Measurements from ENCODE around the gene SPNS3. TPM values are rescaled to one million over a fixed set of nuclear protein-coding genes. Genes with fewer than 3 reads are reported as not detected.

Gene SPNS3
- total and polyA plus RNA-seq, 2 of the 8 experiments (the other 6 are each of a cell fraction or from before 2014, with no cell fraction given) = not detected

DNA sequence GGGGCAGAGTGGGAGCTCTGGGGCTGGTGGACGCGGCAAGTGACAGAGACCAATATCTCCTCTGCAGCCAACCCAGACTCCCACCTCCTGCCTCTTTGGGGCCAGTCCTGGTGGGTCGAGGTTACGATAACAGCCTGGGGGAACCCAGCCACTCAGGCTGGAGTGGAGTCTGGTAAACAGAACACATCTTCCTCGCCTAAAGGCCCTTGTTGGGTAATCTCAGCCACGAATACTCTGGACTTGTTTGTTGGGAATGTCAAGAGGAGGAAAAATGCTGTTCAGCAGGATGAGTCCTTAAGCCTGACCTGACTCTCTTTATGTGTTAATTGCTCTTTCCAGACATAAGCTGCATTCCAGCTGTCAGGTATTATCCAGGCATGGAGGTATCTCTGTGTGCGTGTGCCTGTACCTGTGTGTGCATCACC is 56.9 kb downstream of the SPNS3 start:
- WGBS, 2 experiments (ENCODE audit: extremely low coverage in 1 of 2, insufficient coverage in 1 of 2, insufficient read length in 1 of 2, insufficient replicate concordance in 2 of 2, low coverage in 1 of 2, low lambda C conversion rate in 2 of 2, missing lambda C conversion rate in 1 of 2) = 89% methylated on average over 7 of the region's 7 CpGs; no CpG with 5 or more reads in 1 of the 2 experiments
- H2BK20ac ChIP-seq (ENCODE audit: low read length) = no peak overlapping the region
- H3K9me3 ChIP-seq (ENCODE audit: insufficient read depth in 2 of 2, low read depth in 1 of 2, low read length in 1 of 2) = no peaks in the 10 kb centered on the region
- no peak overlapping the region for H3K23ac ChIP-seq (ENCODE audit: insufficient read length)
- H4K8ac ChIP-seq (ENCODE audit: extremely low read depth, insufficient read depth, low read length) = no peak overlapping the region
- H3K36me3 ChIP-seq (ENCODE audit: control insufficient read depth in 2 of 4, insufficient read depth in 4 of 4, low read length in 3 of 4) = no peaks in the 10 kb centered on the region
- no peaks in the 10 kb centered on the region for H3K23me2 ChIP-seq (ENCODE audit: low read depth, low read length)
- ChIA-PET CTCF (ENCODE audit: partially characterized antibody) (interaction anchor here (1.3 to 2.0 kb wide), 3 partner anchors 9 to 70 kb away, joined by 3 to 9 read pairs (median 3); no protein-coding TSS in a partner anchor), POLR2A (ENCODE audit: partially characterized antibody) (interaction anchor here (0.7 kb wide), 1 partner anchor 30 kb away, joined by 4 read pairs; no protein-coding TSS in a partner anchor)
- no peak overlapping the region for H3K4me2 ChIP-seq (ENCODE audit: insufficient read depth in 1 of 2, low read depth in 2 of 2, low read length in 2 of 2)
- no peak overlapping the region for H2BK5ac ChIP-seq (ENCODE audit: low read depth, low read length)
- no peaks in the 10 kb centered on the region for H3K79me1 ChIP-seq (ENCODE audit: low read depth, low read length)
- H2BK12ac ChIP-seq (ENCODE audit: low read depth, low read length) = no peak overlapping the region
- DNase-seq (ENCODE audit: low read depth in 1 of 2, low spot score in 2 of 2) (no peak), FAIRE-seq (no peak)
- H4K5ac ChIP-seq (ENCODE audit: insufficient read length, low read depth, low read length) = no peak overlapping the region
- H3K14ac ChIP-seq (ENCODE audit: insufficient read length) = no peak overlapping the region
- H3K4me1 ChIP-seq (replicated peaks in 1 of 4; ENCODE audit: control insufficient read depth in 3 of 4, insufficient read depth in 4 of 4, low read length in 3 of 4) = peaks cover 0 to 3% (median 0%) of the 10 kb centered on the region in 4 experiments; a peak in 1 of 7 replicates
- H2BK120ac ChIP-seq (replicated peaks; ENCODE audit: low read depth, low read length) = no peak overlapping the region
- H4K20me1 ChIP-seq (replicated peaks in 1 of 2; ENCODE audit: control insufficient read depth in 1 of 2, insufficient read depth in 2 of 2, low read length in 2 of 2) = no peaks in the 10 kb centered on the region
- no peak overlapping the region for H3K27ac ChIP-seq (ENCODE audit: low read depth, low read length)
- no peak overlapping the region for H3K4me3 ChIP-seq (ENCODE audit: extremely low read depth in 1 of 4, insufficient read depth in 2 of 4, low read depth in 3 of 4, low read length in 4 of 4)
- no peak overlapping the region for H3K18ac ChIP-seq (ENCODE audit: extremely low read depth, low read length)
- H3K79me2 ChIP-seq (ENCODE audit: control insufficient read depth in 1 of 2, insufficient read depth in 2 of 2, low read length in 2 of 2) = no peaks in the 10 kb centered on the region
- no peak overlapping the region for H2AFZ ChIP-seq (ENCODE audit: low read length)
- no peaks in the 10 kb centered on the region for H3K27me3 ChIP-seq (replicated peaks in 1 of 4; ENCODE audit: control insufficient read depth in 3 of 4, extremely low read depth in 1 of 4, insufficient read depth in 3 of 4, low read length in 3 of 4)
- H3K4ac ChIP-seq (replicated peaks; ENCODE audit: insufficient read length, low read depth, low read length) = no peak overlapping the region
- H2BK15ac ChIP-seq (ENCODE audit: low read length) = no peak overlapping the region
- H3K56ac ChIP-seq (replicated peaks; ENCODE audit: insufficient read length, low read depth, low read length) = no peak overlapping the region
- no peak overlapping the region for H4K91ac ChIP-seq (replicated peaks; ENCODE audit: insufficient read length, low read length)
- TF ChIP-seq SIN3A (conservative IDR thresholded peaks at IDR 0.05 in 1 of 2, IDR thresholded peaks at IDR 0.05 in 1 of 2; ENCODE audit: low read depth in 1 of 2, low read length in 2 of 2) (no peak), TAF1 (IDR thresholded peaks at IDR 0.05; ENCODE audit: low read depth, low read length) (no peak), ASH2L (IDR thresholded peaks at IDR 0.05; ENCODE audit: low read length) (no peak), TEAD4 (IDR thresholded peaks at IDR 0.05; ENCODE audit: low read depth, low read length) (no peak), RAD21 (IDR thresholded peaks at IDR 0.05 in 1 of 2, conservative IDR thresholded peaks at IDR 0.05 in 1 of 2; ENCODE audit: low read depth in 2 of 2, low read length in 2 of 2) (no peak), POLR2A (IDR thresholded peaks at IDR 0.05; ENCODE audit: control extremely low read depth in 1 of 2, low read depth in 2 of 2, low read length in 2 of 2) (no peak), CBX5 (IDR thresholded peaks at IDR 0.05; ENCODE audit: low read depth, low read length) (no peak), CEBPB (IDR thresholded peaks at IDR 0.05; ENCODE audit: low read depth, low read length) (no peak), TAF7 (optimal IDR thresholded peaks at IDR 0.05; ENCODE audit: borderline replicate concordance, low read depth, low read length) (no peak), SIRT6 (IDR thresholded peaks at IDR 0.05; ENCODE audit: low read length) (no peak), POLR2AphosphoS5 (IDR thresholded peaks at IDR 0.05; ENCODE audit: low read depth, low read length) (no peak), TCF12 (IDR thresholded peaks at IDR 0.05; ENCODE audit: low read depth, low read length) (no peak), YY1 (IDR thresholded peaks at IDR 0.05; ENCODE audit: low read depth, low read length) (no peak), NRF1 (IDR thresholded peaks at IDR 0.05; ENCODE audit: low read depth, low read length) (no peak), MAFK (IDR thresholded peaks at IDR 0.05; ENCODE audit: low read depth, low read length) (no peak)
- H3K9ac ChIP-seq (replicated peaks in 1 of 4; ENCODE audit: extremely low read depth in 1 of 4, low read depth in 3 of 4, low read length in 3 of 4) = no peak overlapping the region
- H2AK5ac ChIP-seq (ENCODE audit: low read depth, low read length) = no peak overlapping the region
